K562 (cell line): ENCODE data around the gene NPAS3. TPM values are rescaled to one million over a fixed set of nuclear protein-coding genes. Genes with fewer than 3 reads are reported as not detected.

Source experiments
- KDM4B ChIP-seq, 2 experiments: fragments of 450-650 bp in 1 of 2; sonication (generic) in 1 of 2; IDR thresholded peaks; 2 replicates each; pipeline ENCODE4 v1.6.1; 2016 to 2017; ENCODE audit warnings: borderline replicate concordance in 2 of 2, antibody characterized with exemption in 1 of 2, low read depth in 1 of 2, mild to moderate bottlenecking in 1 of 2
- MGA ChIP-seq: fragments of 450-650 bp; IDR thresholded peaks from 2 replicates; pipeline ENCODE4 v1.6.1; 2016; ENCODE audit warnings: mild to moderate bottlenecking, moderate library complexity
- ZBTB34 ChIP-seq: fragments of 250-450 bp; sonication (Bioruptor Pico); IDR thresholded peaks from 2 replicates; pipeline ENCODE4 v1.8.0; 2021; ENCODE audit warnings: mild to moderate bottlenecking, moderate library complexity
- polyA plus RNA-seq, 8 experiments: library from polyadenylated mRNA; depleted of rRNA in 4 of 8; stranded (reverse) in 5 of 8; unstranded in 3 of 8; fragments of >200 nt; fragmentation: Nextera tagmentation in 2 of 8; fragmentation: Illumina TruSeq in 1 of 8; extraction: Ambion mirVana in 2 of 8; extraction: Trizol in 1 of 8; gene quantifications; 2 replicates each; pipeline versions ENCODE4 v1.2.1 to v1.2.3, GENCODE V29; 2011 to 2014; ENCODE audit warnings: inconsistent platforms in 1 of 8, missing spikeins in 1 of 8
- total RNA-seq, 7 experiments: library from RNA; depleted of rRNA in 6 of 7; stranded (reverse); fragments of >200 nt in 6 of 7; fragmentation: Illumina TruSeq in 2 of 7; extraction: Trizol in 2 of 7; gene quantifications; 2 replicates each; pipeline versions ENCODE4 v1.2.1 to v1.2.3, GENCODE V29; 2011 to 2021; ENCODE audit warnings: low replicate concordance in 1 of 7
- TF ChIP-seq, protein P1 (sequence below): IDR thresholded peaks from 3 replicates; pipeline ENCODE4 v1.6.1; 2011; ENCODE audit warnings: borderline replicate concordance, mild to moderate bottlenecking; ENCODE audit not compliant: insufficient read length, insufficient read depth
- TF ChIP-seq, protein P2 (sequence below): fragments of 450-650 bp; IDR thresholded peaks from 2 replicates; pipeline ENCODE4 v1.7.1; 2018; ENCODE audit warnings: mild to moderate bottlenecking, low read depth; ENCODE audit not compliant: partially characterized antibody

The NPAS3 gene
- total and polyA plus RNA-seq, 9 of the 15 experiments (the other 6 are each of a cell fraction or from before 2014, with no cell fraction given), result 0.04 TPM; not detected in 8

DNA sequence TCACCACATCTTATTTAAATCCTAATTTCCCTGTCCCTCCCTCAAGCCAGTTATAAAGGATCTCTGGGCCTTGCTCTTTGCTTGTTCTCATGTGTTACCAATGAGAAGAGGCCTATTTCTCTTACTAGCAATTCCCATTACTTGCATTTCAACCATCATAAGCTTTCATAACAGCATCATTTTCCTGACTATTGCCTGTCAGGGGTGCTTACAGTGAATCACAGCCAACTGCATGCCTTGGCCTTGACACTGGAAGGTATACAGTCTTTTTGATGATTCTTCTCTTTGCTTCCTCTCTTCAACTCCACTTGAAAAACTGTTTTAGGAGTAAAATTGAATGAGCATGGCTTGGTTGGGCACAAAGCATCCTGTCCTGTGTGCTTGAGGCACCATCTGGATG lies 127.0 kb downstream of the NPAS3 start (continued):
- TF ChIP-seq MGA (no peak), KDM4B (IDR thresholded peaks at IDR 0.05; ENCODE audit: borderline replicate concordance in 2 of 2, low read depth in 1 of 2) (no peak), ZBTB34 (no peak)
- TF ChIP-seq, protein P1, sequence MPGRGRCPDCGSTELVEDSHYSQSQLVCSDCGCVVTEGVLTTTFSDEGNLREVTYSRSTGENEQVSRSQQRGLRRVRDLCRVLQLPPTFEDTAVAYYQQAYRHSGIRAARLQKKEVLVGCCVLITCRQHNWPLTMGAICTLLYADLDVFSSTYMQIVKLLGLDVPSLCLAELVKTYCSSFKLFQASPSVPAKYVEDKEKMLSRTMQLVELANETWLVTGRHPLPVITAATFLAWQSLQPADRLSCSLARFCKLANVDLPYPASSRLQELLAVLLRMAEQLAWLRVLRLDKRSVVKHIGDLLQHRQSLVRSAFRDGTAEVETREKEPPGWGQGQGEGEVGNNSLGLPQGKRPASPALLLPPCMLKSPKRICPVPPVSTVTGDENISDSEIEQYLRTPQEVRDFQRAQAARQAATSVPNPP, result no peak
- TF ChIP-seq, protein P2, sequence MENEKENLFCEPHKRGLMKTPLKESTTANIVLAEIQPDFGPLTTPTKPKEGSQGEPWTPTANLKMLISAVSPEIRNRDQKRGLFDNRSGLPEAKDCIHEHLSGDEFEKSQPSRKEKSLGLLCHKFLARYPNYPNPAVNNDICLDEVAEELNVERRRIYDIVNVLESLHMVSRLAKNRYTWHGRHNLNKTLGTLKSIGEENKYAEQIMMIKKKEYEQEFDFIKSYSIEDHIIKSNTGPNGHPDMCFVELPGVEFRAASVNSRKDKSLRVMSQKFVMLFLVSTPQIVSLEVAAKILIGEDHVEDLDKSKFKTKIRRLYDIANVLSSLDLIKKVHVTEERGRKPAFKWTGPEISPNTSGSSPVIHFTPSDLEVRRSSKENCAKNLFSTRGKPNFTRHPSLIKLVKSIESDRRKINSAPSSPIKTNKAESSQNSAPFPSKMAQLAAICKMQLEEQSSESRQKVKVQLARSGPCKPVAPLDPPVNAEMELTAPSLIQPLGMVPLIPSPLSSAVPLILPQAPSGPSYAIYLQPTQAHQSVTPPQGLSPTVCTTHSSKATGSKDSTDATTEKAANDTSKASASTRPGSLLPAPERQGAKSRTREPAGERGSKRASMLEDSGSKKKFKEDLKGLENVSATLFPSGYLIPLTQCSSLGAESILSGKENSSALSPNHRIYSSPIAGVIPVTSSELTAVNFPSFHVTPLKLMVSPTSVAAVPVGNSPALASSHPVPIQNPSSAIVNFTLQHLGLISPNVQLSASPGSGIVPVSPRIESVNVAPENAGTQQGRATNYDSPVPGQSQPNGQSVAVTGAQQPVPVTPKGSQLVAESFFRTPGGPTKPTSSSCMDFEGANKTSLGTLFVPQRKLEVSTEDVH, result no peak
